GM12878 (cell line): Measurements from ENCODE around the gene CNNM3. TPM values are rescaled to one million over a fixed set of nuclear protein-coding genes. Genes with fewer than 3 reads are reported as not detected.

Source experiments
- BACH1 ChIP-seq: fragments of 450-650 bp; IDR thresholded peaks from 2 replicates; pipeline ENCODE4 v1.6.1; 2017; ENCODE audit warnings: mild to moderate bottlenecking, borderline replicate concordance
- CREB1 ChIP-seq: IDR thresholded peaks from 2 replicates; pipeline ENCODE4 v1.6.1; 2012; ENCODE audit warnings: low read depth, mild to moderate bottlenecking, inconsistent platforms
- CREM ChIP-seq: IDR thresholded peaks from 2 replicates; pipeline ENCODE4 v1.6.1; 2014; ENCODE audit warnings: antibody characterized with exemption, low read depth
- GABPA ChIP-seq: IDR thresholded peaks from 2 replicates; pipeline ENCODE4 v1.6.1; 2014; ENCODE audit warnings: antibody characterized with exemption, low read depth, mild to moderate bottlenecking, inconsistent platforms
- IKZF2 ChIP-seq, 2 experiments: fragments of 450-650 bp; IDR thresholded peaks; 2 replicates each; pipeline ENCODE4 v1.6.1; 2017; ENCODE audit warnings: mild to moderate bottlenecking in 2 of 2, moderate library complexity in 2 of 2
- KDM1A ChIP-seq: fragments of 200-600 bp; sonication (generic); IDR thresholded peaks from 2 replicates; pipeline ENCODE4 v1.6.1; 2016; ENCODE audit warnings: borderline replicate concordance
- KLF5 ChIP-seq: fragments of 450-650 bp; IDR thresholded peaks from 2 replicates; pipeline ENCODE4 v1.6.1; 2014; ENCODE audit warnings: mild to moderate bottlenecking; ENCODE audit not compliant: partially characterized antibody
- MAX ChIP-seq: IDR thresholded peaks from 2 replicates; pipeline ENCODE4 v1.6.1; 2012; ENCODE audit warnings: low read depth, low read length, improper control_type of control experiment
- MEF2B ChIP-seq: fragments of 450-650 bp; IDR thresholded peaks from 2 replicates; pipeline ENCODE4 v1.6.1; 2018; ENCODE audit warnings: mild to moderate bottlenecking, moderate library complexity; ENCODE audit not compliant: partially characterized antibody, poor library complexity, severe bottlenecking
- MYC ChIP-seq: IDR thresholded peaks from 2 replicates; pipeline ENCODE4 v1.6.1; 2011; ENCODE audit warnings: mild to moderate bottlenecking, low read length, moderate library complexity, inconsistent platforms; ENCODE audit not compliant: insufficient read depth, insufficient replicate concordance, insufficient read length, severe bottlenecking
- NFIC ChIP-seq: IDR thresholded peaks from 2 replicates; pipeline ENCODE4 v1.6.1; 2012; ENCODE audit warnings: low read depth, mild to moderate bottlenecking, inconsistent platforms, low read length, moderate library complexity
- PRDM15 ChIP-seq: fragments of 450-650 bp; formaldehyde crosslinking; IDR thresholded peaks from 2 replicates; pipeline ENCODE4 v1.4.0; 2020; ENCODE audit warnings: mild to moderate bottlenecking, moderate library complexity
- SMARCA5 ChIP-seq: fragments of 450-650 bp; IDR thresholded peaks from 2 replicates; pipeline ENCODE4 v1.6.1; 2017; ENCODE audit warnings: mild to moderate bottlenecking
- SREBF1 ChIP-seq: IDR thresholded peaks from 2 replicates; pipeline ENCODE4 v1.6.1; 2012; ENCODE audit warnings: mild to moderate bottlenecking, low read length
- SUPT20H ChIP-seq: IDR thresholded peaks from 2 replicates; pipeline ENCODE4 v1.6.1; 2011; ENCODE audit warnings: low read depth, mild to moderate bottlenecking, low read length, moderate library complexity, borderline replicate concordance; ENCODE audit not compliant: control insufficient read depth
- TARDBP ChIP-seq: IDR thresholded peaks from 2 replicates; pipeline ENCODE4 v1.6.1; 2016; ENCODE audit warnings: borderline replicate concordance
- ZNF217 ChIP-seq: fragments of 450-650 bp; IDR thresholded peaks from 2 replicates; pipeline ENCODE4 v1.6.1; 2017; ENCODE audit warnings: antibody characterized with exemption, mild to moderate bottlenecking
- polyA plus RNA-seq, 11 experiments: library from polyadenylated mRNA; depleted of rRNA in 4 of 11; unstranded in 6 of 11; stranded (reverse) in 5 of 11; fragments of >200 nt; fragmentation: Nextera tagmentation in 4 of 11; fragmentation: Illumina TruSeq in 1 of 11; extraction: Ambion mirVana in 4 of 11; extraction: Trizol in 1 of 11; gene quantifications; 1 replicate in 1 of 11; 2 replicates in 10 of 11; pipeline versions ENCODE4 v1.2.1 to v1.2.3, GENCODE V29; 2011 to 2016; ENCODE audit warnings: inconsistent platforms in 2 of 11, missing spikeins in 2 of 11, low read depth in 1 of 11
- total RNA-seq, 4 experiments: library from RNA; depleted of rRNA in 3 of 4; stranded (reverse); fragments of >200 nt in 3 of 4; fragmentation: Illumina TruSeq in 1 of 4; extraction: Trizol in 1 of 4; gene quantifications; 2 replicates each; pipeline versions ENCODE4 v1.2.1 to v1.2.3, GENCODE V29; 2013 to 2021
- TF ChIP-seq, protein P1 (sequence below): IDR thresholded peaks from 2 replicates; pipeline ENCODE4 v1.6.1; 2011; ENCODE audit warnings: low read depth, low read length, improper control_type of control experiment, borderline replicate concordance
- TF ChIP-seq, protein P2 (sequence below): fragments of 150-350 bp; IDR thresholded peaks from 2 replicates; pipeline ENCODE4 v1.6.1; 2014; ENCODE audit warnings: mild to moderate bottlenecking, low read depth, low read length
- TF ChIP-seq, protein P3 (sequence below): IDR thresholded peaks from 2 replicates; pipeline ENCODE4 v1.6.1; 2012; ENCODE audit warnings: low read length, inconsistent platforms

Gene CNNM3
- total and polyA plus RNA-seq, 10 of the 15 experiments (the other 5 are each of a cell fraction or from before 2014, with no cell fraction given) = 0.72 to 14.3 (median 4.0) TPM

- TF ChIP-seq, protein P1, sequence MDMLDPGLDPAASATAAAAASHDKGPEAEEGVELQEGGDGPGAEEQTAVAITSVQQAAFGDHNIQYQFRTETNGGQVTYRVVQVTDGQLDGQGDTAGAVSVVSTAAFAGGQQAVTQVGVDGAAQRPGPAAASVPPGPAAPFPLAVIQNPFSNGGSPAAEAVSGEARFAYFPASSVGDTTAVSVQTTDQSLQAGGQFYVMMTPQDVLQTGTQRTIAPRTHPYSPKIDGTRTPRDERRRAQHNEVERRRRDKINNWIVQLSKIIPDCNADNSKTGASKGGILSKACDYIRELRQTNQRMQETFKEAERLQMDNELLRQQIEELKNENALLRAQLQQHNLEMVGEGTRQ = no peak
- TF ChIP-seq KLF5 (no peak), CREM (peak; percentile 44; the same call in 1 of the 2 replicates), BACH1 (no peak), MYC (no peak), GABPA (no peak), NFIC (peak; percentile 82; the same call in 1 of the 2 replicates), TARDBP (no peak), SREBF1 (no peak), IKZF2 (IDR thresholded peaks at IDR 0.05) (peak; percentile 19 to 39; a peak in 1 of 4 replicates), SUPT20H (no peak), MEF2B (peak; percentile 73), ZNF217 (no peak), KDM1A (no peak), SMARCA5 (no peak), PRDM15 (CRISPR knock-in tag) (no peak), MAX (no peak), CREB1 (0 out of 2 replicates have a peak, but pooled peaks have one; percentile 54)
- TF ChIP-seq, protein P2, sequence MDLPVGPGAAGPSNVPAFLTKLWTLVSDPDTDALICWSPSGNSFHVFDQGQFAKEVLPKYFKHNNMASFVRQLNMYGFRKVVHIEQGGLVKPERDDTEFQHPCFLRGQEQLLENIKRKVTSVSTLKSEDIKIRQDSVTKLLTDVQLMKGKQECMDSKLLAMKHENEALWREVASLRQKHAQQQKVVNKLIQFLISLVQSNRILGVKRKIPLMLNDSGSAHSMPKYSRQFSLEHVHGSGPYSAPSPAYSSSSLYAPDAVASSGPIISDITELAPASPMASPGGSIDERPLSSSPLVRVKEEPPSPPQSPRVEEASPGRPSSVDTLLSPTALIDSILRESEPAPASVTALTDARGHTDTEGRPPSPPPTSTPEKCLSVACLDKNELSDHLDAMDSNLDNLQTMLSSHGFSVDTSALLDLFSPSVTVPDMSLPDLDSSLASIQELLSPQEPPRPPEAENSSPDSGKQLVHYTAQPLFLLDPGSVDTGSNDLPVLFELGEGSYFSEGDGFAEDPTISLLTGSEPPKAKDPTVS = no peak
- TF ChIP-seq, protein P3, sequence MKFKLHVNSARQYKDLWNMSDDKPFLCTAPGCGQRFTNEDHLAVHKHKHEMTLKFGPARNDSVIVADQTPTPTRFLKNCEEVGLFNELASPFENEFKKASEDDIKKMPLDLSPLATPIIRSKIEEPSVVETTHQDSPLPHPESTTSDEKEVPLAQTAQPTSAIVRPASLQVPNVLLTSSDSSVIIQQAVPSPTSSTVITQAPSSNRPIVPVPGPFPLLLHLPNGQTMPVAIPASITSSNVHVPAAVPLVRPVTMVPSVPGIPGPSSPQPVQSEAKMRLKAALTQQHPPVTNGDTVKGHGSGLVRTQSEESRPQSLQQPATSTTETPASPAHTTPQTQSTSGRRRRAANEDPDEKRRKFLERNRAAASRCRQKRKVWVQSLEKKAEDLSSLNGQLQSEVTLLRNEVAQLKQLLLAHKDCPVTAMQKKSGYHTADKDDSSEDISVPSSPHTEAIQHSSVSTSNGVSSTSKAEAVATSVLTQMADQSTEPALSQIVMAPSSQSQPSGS = peak; percentile 89
Observed at GRCh38 chr2:96772903-96773671, 43.0 kb upstream of the CNNM3 start (continued).
